ENCODE results near the gene LRRC38.

- TF ChIP-seq CTCF (IDR thresholded peaks at IDR 0.05) (no peak), EZH2 (IDR thresholded peaks at IDR 0.05; ENCODE audit: borderline replicate concordance, insufficient read depth, low read depth, low read length, poor library complexity, severe bottlenecking) (no peak)
These were observed 8.8 kb downstream of the LRRC38 start for GRCh38 chr1:13505020-13505419.

Data from B cell (primary cell).